Prostate gland (tissue), 2 donors: Measurements from ENCODE around the gene PAK1IP1.

Source experiments
- POLR2A ChIP-seq: fragments of 450-650 bp; IDR thresholded peaks from one replicate; pipeline ENCODE4 v1.6.1; 2016; ENCODE audit warnings: antibody characterized with exemption, mild to moderate bottlenecking
- TF ChIP-seq, protein P1 (sequence below), 4 experiments: fragments of 200-600 bp in 2 of 4; fragments of 450-650 bp in 2 of 4; sonication (generic) in 2 of 4; IDR thresholded peaks; 1 replicate in 3 of 4; 2 replicates in 1 of 4; pipeline ENCODE4 v1.5.1; 2016 to 2019; ENCODE audit warnings: antibody characterized with exemption in 4 of 4, mild to moderate bottlenecking in 2 of 4, moderate library complexity in 2 of 4

DNA sequence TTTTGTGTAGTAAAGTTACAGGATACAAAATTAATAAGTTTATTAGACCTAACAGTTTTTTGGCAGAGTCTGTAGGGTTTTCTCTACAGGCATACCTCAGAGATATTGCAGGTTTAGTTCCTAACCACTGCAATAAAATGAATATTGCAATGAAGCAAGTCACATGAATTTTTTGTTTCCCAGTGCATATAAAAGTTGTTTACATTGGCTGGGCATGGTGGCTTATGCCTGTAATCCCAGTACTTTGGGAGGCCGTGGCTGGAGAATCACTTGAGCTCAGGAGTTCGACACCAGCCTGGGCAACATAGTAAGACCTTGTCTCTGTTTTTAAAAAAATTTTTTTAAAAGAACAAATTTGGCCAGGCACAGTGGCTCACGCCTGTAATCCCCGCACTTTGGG is 16.3 kb upstream of the PAK1IP1 start:
- TF ChIP-seq, protein P1, sequence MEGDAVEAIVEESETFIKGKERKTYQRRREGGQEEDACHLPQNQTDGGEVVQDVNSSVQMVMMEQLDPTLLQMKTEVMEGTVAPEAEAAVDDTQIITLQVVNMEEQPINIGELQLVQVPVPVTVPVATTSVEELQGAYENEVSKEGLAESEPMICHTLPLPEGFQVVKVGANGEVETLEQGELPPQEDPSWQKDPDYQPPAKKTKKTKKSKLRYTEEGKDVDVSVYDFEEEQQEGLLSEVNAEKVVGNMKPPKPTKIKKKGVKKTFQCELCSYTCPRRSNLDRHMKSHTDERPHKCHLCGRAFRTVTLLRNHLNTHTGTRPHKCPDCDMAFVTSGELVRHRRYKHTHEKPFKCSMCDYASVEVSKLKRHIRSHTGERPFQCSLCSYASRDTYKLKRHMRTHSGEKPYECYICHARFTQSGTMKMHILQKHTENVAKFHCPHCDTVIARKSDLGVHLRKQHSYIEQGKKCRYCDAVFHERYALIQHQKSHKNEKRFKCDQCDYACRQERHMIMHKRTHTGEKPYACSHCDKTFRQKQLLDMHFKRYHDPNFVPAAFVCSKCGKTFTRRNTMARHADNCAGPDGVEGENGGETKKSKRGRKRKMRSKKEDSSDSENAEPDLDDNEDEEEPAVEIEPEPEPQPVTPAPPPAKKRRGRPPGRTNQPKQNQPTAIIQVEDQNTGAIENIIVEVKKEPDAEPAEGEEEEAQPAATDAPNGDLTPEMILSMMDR (IDR thresholded peaks at IDR 0.05) = no peak
- TF ChIP-seq POLR2A = no peak
